HG02840 (cell line): ENCODE results near the gene LRP6.
"Not testable (repeated sequence)": the region's sequence is repeated elsewhere in the genome, so short reads cannot be mapped to it uniquely, and the experiment has no call there.

Experiments
- ATAC-seq: cut with Tn5 transposase; IDR thresholded peaks from one replicate; pipeline ENCODE4 v1.9.1; 2021; ENCODE audit warnings: mild to moderate bottlenecking, moderate library complexity, moderate number of reproducible peaks; ENCODE audit not compliant: unreplicated experiment, low FRiP score

The LRP6 gene

GRCh38 chr12:12185414-12185813 is 81.4 kb downstream of the LRP6 start:
- no peak for ATAC-seq

DNA sequence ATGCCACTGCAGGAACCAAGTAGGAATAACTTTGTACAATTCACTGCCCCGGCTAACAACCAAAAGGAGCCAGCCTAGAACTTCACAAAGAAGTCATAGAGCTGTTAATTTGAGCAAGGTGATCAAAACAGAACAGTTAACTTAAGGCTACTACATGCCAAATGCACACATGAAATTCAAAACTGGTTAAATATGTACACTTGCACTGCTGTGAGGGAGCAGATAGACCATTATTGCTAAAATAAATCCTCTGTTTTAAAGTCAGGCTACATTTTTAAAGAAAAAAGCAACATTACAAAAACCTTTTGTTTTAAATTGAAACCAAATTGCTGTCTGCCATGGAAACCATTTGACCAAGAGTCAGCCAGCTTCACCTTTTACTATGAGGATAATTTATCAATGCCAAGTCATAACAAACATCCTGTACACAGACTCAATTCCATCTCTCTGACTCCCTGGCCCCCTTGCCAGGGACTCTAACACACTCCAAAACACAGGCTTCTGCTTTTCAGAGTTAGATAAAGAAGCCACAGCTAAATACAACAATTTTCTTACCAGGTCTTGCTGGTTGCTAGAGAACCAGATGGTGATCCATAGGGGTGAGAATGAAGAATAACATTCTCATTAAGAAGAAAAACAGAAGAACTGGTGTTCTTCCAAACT is 84.0 kb downstream of the LRP6 start:
- no peak for ATAC-seq

- no peak for ATAC-seq
These were observed 85.3 kb downstream of the LRP6 start for GRCh38 chr12:12181511-12181910.

- ATAC-seq = no peak
These were observed 86.3 kb downstream of the LRP6 start for GRCh38 chr12:12180575-12180974.

DNA sequence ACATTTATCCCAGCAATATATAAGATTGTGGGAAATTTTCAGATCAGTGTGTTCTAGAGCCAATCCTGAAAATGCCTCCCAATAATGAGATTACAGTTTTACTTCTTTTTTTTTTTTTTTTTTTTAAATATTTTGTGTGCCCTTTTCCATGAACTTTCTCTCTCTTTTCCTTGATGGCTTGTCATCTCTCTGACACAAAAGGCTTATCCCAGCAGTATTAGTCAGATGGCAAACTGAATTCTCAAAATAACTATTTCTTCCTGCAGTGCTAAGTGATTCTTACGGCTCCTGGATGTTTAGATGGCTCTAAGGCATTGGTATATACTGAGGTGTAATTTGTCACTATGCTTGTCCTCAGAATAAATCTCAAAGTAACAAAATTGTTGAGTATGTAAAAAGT is 86.7 kb downstream of the LRP6 start:
- ATAC-seq = no peak

- no peak for ATAC-seq
These were observed 88.3 kb downstream of the LRP6 start for GRCh38 chr12:12178559-12178958.

DNA sequence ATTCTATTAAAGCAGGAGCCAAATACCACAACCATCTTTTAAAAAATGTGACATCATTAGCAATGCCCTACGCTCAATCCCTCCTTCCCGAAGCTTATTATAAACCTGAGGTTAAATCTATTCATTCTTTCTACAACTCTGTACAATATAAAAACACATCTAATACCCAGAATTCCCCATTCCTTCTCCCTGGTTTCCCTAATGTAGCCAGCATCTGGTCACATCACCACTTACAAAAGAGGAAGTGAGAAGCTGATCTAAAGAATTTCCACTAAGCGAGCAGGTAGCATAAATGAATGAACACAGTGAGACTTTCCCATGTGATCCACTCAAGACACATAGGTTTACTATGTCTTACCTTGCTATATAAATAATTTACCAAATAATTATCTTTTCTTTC is 90.4 kb downstream of the LRP6 start:
- no peak for ATAC-seq

DNA sequence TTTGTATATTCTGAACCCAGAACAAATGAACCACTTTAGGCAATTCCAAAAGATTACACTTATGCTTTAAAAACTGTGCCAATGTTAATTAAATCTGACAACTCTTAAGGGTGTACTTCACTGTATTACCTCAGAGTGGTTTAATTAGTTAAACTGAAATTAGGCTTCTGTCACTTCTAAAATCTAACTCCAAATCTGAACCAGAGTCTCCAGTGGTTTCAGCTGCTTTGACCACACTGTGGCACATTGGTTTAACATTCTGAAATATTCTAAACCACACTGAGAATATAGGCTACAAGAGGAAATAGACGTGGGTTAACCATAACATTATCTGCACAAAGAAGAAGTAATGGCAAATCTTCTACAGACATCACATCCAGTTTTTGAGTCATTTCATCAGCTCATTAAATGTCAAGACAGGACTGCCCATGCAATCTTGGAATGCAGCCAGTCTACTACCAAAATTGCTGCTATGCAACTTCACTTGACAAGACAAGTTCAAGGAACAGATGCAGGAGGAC is 94.8 kb downstream of the LRP6 start:
- no peak for ATAC-seq

DNA sequence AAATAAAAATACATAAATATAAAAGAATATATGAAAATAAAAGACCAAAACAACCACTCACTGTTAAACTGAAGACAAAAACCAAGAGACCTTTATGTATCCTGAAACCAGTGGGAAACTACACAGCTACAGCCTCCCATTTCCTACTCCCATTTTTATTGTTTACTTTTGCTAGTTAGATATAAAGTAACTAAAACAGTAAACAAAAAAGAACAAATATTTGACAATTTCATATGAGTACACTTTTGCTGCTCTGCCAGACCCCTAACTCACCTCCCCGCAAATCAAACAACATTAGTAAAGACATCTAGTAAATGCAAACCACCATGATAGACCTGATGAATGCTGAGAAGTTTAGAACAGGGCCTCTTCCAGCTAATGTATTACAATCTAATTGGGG is 99.0 kb downstream of the LRP6 start:
- ATAC-seq = no peak

- ATAC-seq = no peak
These were observed 100.1 kb downstream of the LRP6 start for GRCh38 chr12:12166751-12167150.

DNA sequence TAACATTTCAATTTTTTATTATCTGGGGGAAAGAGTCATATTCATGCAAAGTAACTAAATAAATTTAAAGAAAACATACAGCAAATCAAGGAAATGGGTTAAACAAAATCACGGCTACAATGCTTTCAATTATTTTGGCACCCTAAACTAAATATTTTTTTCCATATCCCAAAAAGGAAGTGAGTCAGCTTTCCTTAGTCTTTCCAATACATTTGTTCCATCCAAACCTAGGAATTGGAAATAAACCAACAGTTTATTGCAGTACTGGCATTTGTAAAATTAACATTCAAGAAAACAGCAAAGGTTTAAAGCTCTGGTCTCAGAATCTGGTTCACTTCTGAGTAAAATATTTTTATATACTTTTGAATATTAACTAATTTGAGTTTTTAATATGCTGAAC is 106.9 kb downstream of the LRP6 start:
- ATAC-seq = no peak

DNA sequence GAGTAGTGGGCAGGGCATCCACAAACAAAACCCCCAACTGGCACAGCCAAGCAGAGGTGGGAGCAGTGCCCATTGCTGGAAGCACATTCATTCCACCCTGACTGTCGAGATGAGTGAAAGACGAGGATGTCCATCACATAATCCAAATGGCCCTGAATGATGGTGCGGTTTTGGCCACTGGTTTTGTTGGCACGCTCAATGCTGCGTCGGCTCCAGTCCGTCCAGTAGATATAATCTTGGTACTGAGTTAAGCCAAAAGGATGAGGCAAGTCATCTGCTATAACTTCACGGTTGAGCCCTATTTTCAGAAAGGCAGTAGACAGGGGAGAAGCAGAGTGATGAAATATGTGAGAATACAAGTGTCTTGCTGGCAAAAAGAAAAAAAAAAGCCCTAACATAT is 108.0 kb downstream of the LRP6 start:
- ATAC-seq = no peak

DNA sequence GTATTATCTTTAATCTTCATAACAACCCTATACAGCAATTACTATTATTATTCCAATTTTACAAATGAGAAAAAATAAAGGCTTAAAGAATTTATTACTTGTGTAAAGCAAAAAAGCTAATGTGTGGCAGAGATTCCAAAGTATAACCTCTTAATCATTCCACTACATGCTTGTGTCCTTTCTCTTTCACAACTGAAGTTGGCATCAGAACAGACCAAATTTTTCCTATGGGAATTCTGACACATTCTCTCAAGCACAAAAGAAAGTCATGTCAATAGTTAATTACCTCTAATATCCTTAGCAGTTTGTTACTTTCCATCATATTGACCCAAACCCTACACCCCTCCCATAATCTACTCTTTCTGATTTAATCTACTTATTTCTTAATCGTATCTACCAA is 109.4 kb downstream of the LRP6 start:
- ATAC-seq = no peak

GRCh38 chr12:12156828-12157227 is 110.0 kb downstream of the LRP6 start:
- ATAC-seq = no peak

DNA sequence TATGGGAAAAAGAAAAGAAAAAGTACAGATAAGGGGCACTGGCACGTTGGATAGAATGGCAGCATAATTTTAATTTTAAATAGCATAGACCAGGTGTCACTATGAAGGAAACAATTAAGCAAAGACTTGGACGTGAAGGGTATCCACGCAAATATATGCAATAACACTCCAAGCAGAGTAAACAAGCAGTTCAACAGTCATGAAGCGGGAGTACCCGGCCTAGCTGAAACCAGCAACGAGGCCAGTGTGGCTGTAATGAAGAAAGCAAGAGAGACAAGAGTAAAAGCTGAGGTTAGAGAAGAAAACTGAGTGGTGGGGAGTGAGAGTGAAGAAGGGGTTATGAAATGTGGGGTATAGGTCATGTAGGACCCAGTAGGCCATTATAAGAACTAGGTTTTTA is 110.7 kb downstream of the LRP6 start:
- ATAC-seq = no peak

GRCh38 chr12:12153596-12153995 is 113.2 kb downstream of the LRP6 start:
- ATAC-seq = no peak

DNA sequence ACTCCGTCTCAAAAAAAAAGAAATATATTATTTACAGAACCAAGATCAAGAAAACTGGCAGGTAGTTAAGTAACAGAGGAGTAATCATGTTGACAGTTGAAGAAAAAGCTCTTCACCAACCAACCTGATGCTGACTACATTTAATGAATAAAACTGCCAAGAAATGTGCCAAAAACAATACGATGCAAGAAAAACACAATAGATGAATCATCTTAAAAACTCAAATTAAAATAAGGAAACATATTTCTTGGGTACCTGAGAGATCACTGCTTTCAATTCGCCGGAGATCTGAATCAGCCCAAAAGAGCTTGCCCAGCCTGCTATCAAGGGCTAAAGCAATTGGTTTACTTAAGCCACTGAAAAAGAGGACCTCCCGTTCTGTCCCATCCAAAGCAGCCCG is 119.7 kb downstream of the LRP6 start:
- ATAC-seq = no peak

DNA sequence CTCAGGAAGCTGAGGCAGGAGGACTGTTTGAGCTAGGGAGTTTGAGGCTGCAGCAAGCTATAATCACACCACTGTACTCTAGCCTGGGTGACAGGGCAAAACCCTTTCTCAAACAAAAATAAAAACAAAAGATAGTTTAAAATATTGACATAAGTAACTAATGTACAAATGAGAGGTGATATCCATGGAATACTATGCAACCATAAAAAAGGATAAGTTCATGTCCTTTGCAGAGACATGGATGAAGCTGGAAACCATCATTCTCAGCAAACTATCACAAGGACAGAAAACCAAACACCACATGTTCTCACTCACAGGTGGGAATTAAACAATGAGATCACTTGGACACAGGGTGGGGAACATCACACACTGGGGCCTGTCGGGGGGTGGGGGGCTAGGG is 122.3 kb downstream of the LRP6 start:
- ATAC-seq = not testable (repeated sequence)

- no peak for ATAC-seq
These were observed 125.8 kb downstream of the LRP6 start for GRCh38 chr12:12141000-12141399.

GRCh38 chr12:12138203-12139154 is 128.4 kb downstream of the LRP6 start:
- no peak for ATAC-seq

DNA sequence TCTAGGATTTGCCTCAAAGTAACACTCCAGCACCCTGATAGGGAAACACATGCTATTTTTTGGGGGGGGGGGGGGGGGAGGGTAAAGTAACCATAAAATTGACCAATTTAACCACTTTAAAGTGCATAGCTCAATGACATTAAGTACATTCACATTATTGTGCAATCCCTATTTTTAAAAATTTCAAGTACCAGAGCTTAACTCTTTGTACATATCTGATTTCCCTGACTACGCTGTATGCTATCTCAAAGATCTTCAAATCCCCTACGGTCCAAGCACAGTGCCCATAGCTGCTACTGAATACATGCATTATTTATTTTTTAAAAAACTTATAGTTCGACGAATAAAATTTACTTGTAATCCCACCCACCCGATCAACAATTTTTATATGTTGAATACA is 133.1 kb downstream of the LRP6 start:
- ATAC-seq = no peak

GRCh38 chr12:12133259-12133658 is 133.6 kb downstream of the LRP6 start:
- no peak for ATAC-seq
